Epithelial cell of esophagus (primary cell): Measurements from ENCODE around the gene PACSIN2.

ENCODE experiments used
- DNase-seq: peaks from one replicate; pipeline ENCODE4 v3.0.0; 2010; ENCODE audit warnings: low read depth
- H3K4me3 ChIP-seq: 2 replicates; pipeline ENCODE4 v1.5.1; 2011; ENCODE audit warnings: mild to moderate bottlenecking, low read length, control low read depth
- TF ChIP-seq, protein P1 (sequence below): IDR thresholded peaks from 2 replicates; pipeline ENCODE4 v1.5.1; 2011; ENCODE audit warnings: low read depth, mild to moderate bottlenecking, low read length, control low read depth, inconsistent platforms; ENCODE audit not compliant: insufficient read depth; ENCODE audit errors: missing control alignments

The PACSIN2 gene

GRCh38 chr22:42905702-42906183, 109.2 kb downstream of the PACSIN2 start:
- H3K4me3 ChIP-seq = no peak overlapping the region
- TF ChIP-seq, protein P1, sequence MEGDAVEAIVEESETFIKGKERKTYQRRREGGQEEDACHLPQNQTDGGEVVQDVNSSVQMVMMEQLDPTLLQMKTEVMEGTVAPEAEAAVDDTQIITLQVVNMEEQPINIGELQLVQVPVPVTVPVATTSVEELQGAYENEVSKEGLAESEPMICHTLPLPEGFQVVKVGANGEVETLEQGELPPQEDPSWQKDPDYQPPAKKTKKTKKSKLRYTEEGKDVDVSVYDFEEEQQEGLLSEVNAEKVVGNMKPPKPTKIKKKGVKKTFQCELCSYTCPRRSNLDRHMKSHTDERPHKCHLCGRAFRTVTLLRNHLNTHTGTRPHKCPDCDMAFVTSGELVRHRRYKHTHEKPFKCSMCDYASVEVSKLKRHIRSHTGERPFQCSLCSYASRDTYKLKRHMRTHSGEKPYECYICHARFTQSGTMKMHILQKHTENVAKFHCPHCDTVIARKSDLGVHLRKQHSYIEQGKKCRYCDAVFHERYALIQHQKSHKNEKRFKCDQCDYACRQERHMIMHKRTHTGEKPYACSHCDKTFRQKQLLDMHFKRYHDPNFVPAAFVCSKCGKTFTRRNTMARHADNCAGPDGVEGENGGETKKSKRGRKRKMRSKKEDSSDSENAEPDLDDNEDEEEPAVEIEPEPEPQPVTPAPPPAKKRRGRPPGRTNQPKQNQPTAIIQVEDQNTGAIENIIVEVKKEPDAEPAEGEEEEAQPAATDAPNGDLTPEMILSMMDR = no peak
- no peak for DNase-seq

DNA sequence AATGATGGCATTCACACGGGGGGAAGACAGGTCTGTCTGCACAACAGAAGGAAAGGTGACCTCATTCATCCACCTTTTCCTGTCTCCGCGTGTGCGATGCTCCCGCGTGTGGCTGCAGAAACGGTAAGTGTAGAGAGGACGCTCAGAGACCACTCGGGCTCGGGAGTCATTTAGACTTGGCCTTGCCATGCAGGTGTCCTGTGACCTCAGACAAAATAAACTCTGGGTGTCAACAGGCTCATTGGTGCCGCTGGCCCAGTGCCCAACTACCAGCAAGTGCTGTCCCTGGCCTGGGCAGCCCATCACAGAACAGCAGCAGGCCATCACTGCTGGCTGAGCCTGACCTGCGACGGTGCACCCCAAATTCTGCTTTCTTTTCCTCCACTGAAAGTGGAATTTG, 109.7 kb downstream of the PACSIN2 start:
- TF ChIP-seq, protein P1 = no peak
- DNase-seq = no peak
- H3K4me3 ChIP-seq = no peak overlapping the region

GRCh38 chr22:42904050-42904449, 110.9 kb downstream of the PACSIN2 start:
- no peak for DNase-seq
- no peak overlapping the region for H3K4me3 ChIP-seq
- TF ChIP-seq, protein P1 = no peak

DNA sequence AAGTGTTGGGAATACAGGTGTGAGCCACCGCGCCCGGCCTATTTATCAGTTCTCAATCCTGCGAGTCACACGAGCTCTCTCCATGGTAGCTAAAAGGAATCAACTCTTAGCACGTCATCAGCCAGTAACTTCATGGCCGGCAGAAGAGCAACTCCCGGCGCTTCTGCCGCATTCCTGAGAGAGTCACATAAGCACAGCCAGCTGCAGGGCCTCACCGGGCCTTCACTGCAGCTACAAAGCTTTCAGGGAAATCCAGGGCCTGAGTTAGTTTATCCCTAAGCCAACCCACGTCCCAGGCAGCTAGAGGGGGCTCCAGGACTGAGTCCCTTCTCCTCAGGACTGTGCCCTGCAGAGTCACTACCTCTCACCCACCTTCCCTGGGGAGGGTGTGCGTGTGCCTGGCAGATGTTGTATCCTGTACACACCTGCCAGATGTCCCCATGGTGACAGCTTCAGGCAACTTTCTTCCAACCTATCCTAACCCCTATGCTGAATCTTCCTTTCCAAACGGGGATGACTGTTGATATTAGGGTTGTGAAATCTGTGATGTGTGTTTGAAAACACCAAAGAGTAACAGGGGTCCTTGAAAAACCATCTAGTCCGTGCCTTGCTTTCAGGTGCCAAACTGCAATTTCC, 112.0 kb downstream of the PACSIN2 start:
- no peak for DNase-seq
- no peak overlapping the region for H3K4me3 ChIP-seq
- TF ChIP-seq, protein P1 = no peak

- no peak for DNase-seq
- TF ChIP-seq, protein P1 = peak; percentile 39
- no peak overlapping the region for H3K4me3 ChIP-seq
These were observed 113.0 kb downstream of the PACSIN2 start for GRCh38 chr22:42901790-42902508.

DNA sequence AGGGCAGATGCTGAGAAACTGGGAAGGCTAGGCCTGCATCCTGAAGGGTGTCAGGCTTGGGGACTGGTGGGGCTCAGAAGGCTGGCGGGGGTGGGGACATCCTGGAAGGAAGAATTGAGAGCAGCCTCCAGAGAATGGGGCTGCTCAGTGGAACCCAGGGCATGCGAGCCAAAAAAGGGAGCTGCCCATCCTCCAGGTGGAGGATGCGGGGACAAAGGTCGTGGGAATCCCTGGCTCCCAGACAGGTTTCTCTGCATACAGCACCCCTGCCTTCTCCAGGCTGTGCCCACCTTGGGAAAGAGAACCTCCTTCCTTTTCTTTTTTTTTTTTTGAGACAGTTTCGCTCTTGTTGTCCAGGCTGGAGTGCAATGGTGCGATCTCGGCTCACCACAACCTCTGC, 117.0 kb downstream of the PACSIN2 start:
- DNase-seq = no peak
- H3K4me3 ChIP-seq = no peak overlapping the region
- TF ChIP-seq, protein P1 = no peak
